ENCODE measurements around the gene SP1. TPM values are rescaled to one million over a fixed set of nuclear protein-coding genes. Genes with fewer than 3 reads are reported as not detected.

Gene SP1
- polyA plus RNA-seq, 5 donors = 57.9 to 84.6 (median 78.5) TPM

Other genes with a start within 250 kb of the SP1 start
- 10 to 100 TPM; 49.5 to 66.6 (median 63.9) TPM for gene ZNF740, start 199.5 kb upstream of the SP1 start, polyA plus RNA-seq (ENCODE audit: insufficient read depth in 1 of 5, insufficient read length in 5 of 5, low replicate concordance in 1 of 5)
- 100 to 1,000 TPM in 1 of 5 donors, 10 to 100 TPM in 4; 71.4 to 117 (median 80.3) TPM for gene CSAD, start 199.3 kb upstream of the SP1 start, polyA plus RNA-seq (ENCODE audit: insufficient read depth in 1 of 5, insufficient read length in 5 of 5, low replicate concordance in 1 of 5)
- 1 to 10 TPM in 4 of 5 donors, under 1 TPM in 1; 0.90 to 2.1 (median 1.2) TPM for gene ITGB7, start 172.9 kb upstream of the SP1 start, polyA plus RNA-seq (ENCODE audit: insufficient read depth in 1 of 5, insufficient read length in 5 of 5, low replicate concordance in 1 of 5)
- 10 to 100 TPM; 41.7 to 59.8 (median 49.2) TPM for gene RARG, start 148.0 kb upstream of the SP1 start, polyA plus RNA-seq (ENCODE audit: insufficient read depth in 1 of 5, insufficient read length in 5 of 5, low replicate concordance in 1 of 5)
- gene ESPL1, start 111.9 kb upstream of the SP1 start, polyA plus RNA-seq (ENCODE audit: insufficient read depth in 1 of 5, insufficient read length in 5 of 5, low replicate concordance in 1 of 5) = 10 to 100 TPM in 3 of 5 donors, 1 to 10 TPM in 2; 8.4 to 20.4 (median 13.0) TPM
- 100 to 1,000 TPM; 683 to 991 (median 734) TPM for gene PFDN5, start 84.6 kb upstream of the SP1 start, polyA plus RNA-seq (ENCODE audit: insufficient read depth in 1 of 5, insufficient read length in 5 of 5, low replicate concordance in 1 of 5)
- gene MYG1, start 80.5 kb upstream of the SP1 start, polyA plus RNA-seq (ENCODE audit: insufficient read depth in 1 of 5, insufficient read length in 5 of 5, low replicate concordance in 1 of 5) = 10 to 100 TPM; 39.1 to 56.6 (median 42.6) TPM
- gene AAAS, start 58.6 kb upstream of the SP1 start, polyA plus RNA-seq (ENCODE audit: insufficient read depth in 1 of 5, insufficient read length in 5 of 5, low replicate concordance in 1 of 5) = 10 to 100 TPM; 73.3 to 91.6 (median 81.6) TPM
- gene SP7, start 43.8 kb upstream of the SP1 start, polyA plus RNA-seq (ENCODE audit: insufficient read depth in 1 of 5, insufficient read length in 5 of 5, low replicate concordance in 1 of 5) = under 1 TPM in 3 of 5 donors, not detected in 2; 0.07 to 0.10 (median 0.08) TPM
- 1 to 10 TPM; 1.4 to 2.6 (median 2.3) TPM for gene AMHR2, start 43.7 kb downstream of the SP1 start, polyA plus RNA-seq (ENCODE audit: insufficient read depth in 1 of 5, insufficient read length in 5 of 5, low replicate concordance in 1 of 5)
- gene PRR13, start 61.6 kb downstream of the SP1 start, polyA plus RNA-seq (ENCODE audit: insufficient read depth in 1 of 5, insufficient read length in 5 of 5, low replicate concordance in 1 of 5) = 100 to 1,000 TPM in 3 of 5 donors, 10 to 100 TPM in 2; 98.8 to 121 (median 102) TPM
- gene PCBP2, start 71.9 kb downstream of the SP1 start, polyA plus RNA-seq (ENCODE audit: insufficient read depth in 1 of 5, insufficient read length in 5 of 5, low replicate concordance in 1 of 5) = 1,000 to 10,000 TPM in 3 of 5 donors, 100 to 1,000 TPM in 2; 928 to 1,079 (median 1,012) TPM
- 10 to 100 TPM; 22.8 to 32.7 (median 29.3) TPM for gene MAP3K12, start 119.3 kb downstream of the SP1 start, polyA plus RNA-seq (ENCODE audit: insufficient read depth in 1 of 5, insufficient read length in 5 of 5, low replicate concordance in 1 of 5)
- 10 to 100 TPM; 37.1 to 58.0 (median 50.0) TPM for gene TARBP2, start 121.1 kb downstream of the SP1 start, polyA plus RNA-seq (ENCODE audit: insufficient read depth in 1 of 5, insufficient read length in 5 of 5, low replicate concordance in 1 of 5)
- 1 to 10 TPM in 2 of 5 donors, under 1 TPM in 2, not detected in 1; 0.33 to 1.5 (median 0.94) TPM for gene NPFF, start 127.3 kb downstream of the SP1 start, polyA plus RNA-seq (ENCODE audit: insufficient read depth in 1 of 5, insufficient read length in 5 of 5, low replicate concordance in 1 of 5)
- gene ATF7, start 246.2 kb downstream of the SP1 start, polyA plus RNA-seq (ENCODE audit: insufficient read depth in 1 of 5, insufficient read length in 5 of 5, low replicate concordance in 1 of 5) = 10 to 100 TPM; 50.6 to 77.4 (median 64.1) TPM